ENCODE data around the gene GFPT1. TPM values are rescaled to one million over a fixed set of nuclear protein-coding genes. Genes with fewer than 3 reads are reported as not detected.

GFPT1 gene
- total RNA-seq, 1 donor from 2014 or later = 30.0 TPM

GRCh38 chr2:69298862-69299261 is 88.2 kb downstream of the GFPT1 start:
- Mint-ChIP-seq H3K27me3 (ENCODE audit: low read depth) (peaks cover 73% of the 10 kb centered on the region), H3K27ac (ENCODE audit: unreplicated experiment) (no peak overlapping the region), H3K4me1 (no peaks in the 10 kb centered on the region), H3K36me3 (ENCODE audit: low read depth) (no peaks in the 10 kb centered on the region), H3K9me3 (no peaks in the 10 kb centered on the region), H3K4me3 (no peak overlapping the region)
- TF ChIP-seq, protein P1, sequence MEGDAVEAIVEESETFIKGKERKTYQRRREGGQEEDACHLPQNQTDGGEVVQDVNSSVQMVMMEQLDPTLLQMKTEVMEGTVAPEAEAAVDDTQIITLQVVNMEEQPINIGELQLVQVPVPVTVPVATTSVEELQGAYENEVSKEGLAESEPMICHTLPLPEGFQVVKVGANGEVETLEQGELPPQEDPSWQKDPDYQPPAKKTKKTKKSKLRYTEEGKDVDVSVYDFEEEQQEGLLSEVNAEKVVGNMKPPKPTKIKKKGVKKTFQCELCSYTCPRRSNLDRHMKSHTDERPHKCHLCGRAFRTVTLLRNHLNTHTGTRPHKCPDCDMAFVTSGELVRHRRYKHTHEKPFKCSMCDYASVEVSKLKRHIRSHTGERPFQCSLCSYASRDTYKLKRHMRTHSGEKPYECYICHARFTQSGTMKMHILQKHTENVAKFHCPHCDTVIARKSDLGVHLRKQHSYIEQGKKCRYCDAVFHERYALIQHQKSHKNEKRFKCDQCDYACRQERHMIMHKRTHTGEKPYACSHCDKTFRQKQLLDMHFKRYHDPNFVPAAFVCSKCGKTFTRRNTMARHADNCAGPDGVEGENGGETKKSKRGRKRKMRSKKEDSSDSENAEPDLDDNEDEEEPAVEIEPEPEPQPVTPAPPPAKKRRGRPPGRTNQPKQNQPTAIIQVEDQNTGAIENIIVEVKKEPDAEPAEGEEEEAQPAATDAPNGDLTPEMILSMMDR (conservative IDR thresholded peaks at IDR 0.05) = no peak
- no peak for DNase-seq (ENCODE audit: low read depth, low spot score)

GRCh38 chr2:69298261-69298660 is 88.8 kb downstream of the GFPT1 start:
- no peak overlapping the region for H3K4me3 Mint-ChIP-seq
- TF ChIP-seq, protein P1 (conservative IDR thresholded peaks at IDR 0.05) = no peak
- H3K27me3 Mint-ChIP-seq (ENCODE audit: low read depth) = peaks cover 68% of the 10 kb centered on the region
- DNase-seq (ENCODE audit: low read depth, low spot score) = no peak
- no peaks in the 10 kb centered on the region for H3K36me3 Mint-ChIP-seq (ENCODE audit: low read depth)
- H3K9me3 Mint-ChIP-seq = no peaks in the 10 kb centered on the region
- H3K27ac Mint-ChIP-seq (ENCODE audit: unreplicated experiment) = no peak overlapping the region
- H3K4me1 Mint-ChIP-seq = no peaks in the 10 kb centered on the region

DNA sequence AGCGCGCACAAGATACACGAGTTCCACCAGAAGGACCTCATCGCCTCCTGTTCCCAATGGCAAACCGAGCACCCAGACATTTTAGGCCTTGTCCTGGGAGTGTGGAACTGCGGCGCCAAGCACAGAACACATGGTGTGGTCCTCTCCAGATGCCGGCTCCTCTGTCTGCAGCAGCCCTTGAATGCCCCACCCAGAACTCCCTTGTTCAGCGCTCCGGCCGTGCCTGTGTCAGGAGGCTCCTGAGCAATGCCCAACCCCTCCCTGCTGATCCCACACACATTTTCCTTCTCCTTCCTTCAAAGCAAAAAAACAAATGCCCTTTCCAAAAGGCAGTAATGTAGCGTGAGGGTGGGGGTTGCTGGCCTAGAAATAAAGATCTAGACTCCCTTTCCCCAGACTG is 89.8 kb downstream of the GFPT1 start:
- DNase-seq (ENCODE audit: low read depth, low spot score) = no peak
- no peak overlapping the region for H3K27ac Mint-ChIP-seq (ENCODE audit: unreplicated experiment)
- H3K36me3 Mint-ChIP-seq (ENCODE audit: low read depth) = no peaks in the 10 kb centered on the region
- H3K27me3 Mint-ChIP-seq (ENCODE audit: low read depth) = peaks cover 61% of the 10 kb centered on the region
- no peak overlapping the region for H3K4me3 Mint-ChIP-seq
- TF ChIP-seq, protein P1 (conservative IDR thresholded peaks at IDR 0.05) = no peak
- H3K4me1 Mint-ChIP-seq = no peaks in the 10 kb centered on the region
- H3K9me3 Mint-ChIP-seq = no peaks in the 10 kb centered on the region

DNA sequence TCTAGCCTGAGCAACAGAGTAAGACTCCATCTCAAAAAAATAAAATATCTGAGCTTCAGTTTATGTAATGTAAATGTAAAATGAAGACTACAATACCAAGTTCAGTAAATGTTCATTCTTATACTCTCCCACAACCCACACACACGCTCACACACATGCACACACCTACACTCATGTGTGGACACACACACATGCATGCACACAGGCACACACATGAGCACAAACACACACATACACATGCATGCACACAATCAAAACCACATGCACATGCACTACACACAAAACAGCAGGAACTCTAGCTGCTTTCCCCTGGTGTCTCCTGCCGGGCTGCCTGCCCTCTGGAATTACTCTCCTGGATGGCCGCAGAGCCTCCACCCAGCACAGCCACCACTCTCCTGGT is 90.6 kb downstream of the GFPT1 start:
- H3K9me3 Mint-ChIP-seq = no peaks in the 10 kb centered on the region

DNA sequence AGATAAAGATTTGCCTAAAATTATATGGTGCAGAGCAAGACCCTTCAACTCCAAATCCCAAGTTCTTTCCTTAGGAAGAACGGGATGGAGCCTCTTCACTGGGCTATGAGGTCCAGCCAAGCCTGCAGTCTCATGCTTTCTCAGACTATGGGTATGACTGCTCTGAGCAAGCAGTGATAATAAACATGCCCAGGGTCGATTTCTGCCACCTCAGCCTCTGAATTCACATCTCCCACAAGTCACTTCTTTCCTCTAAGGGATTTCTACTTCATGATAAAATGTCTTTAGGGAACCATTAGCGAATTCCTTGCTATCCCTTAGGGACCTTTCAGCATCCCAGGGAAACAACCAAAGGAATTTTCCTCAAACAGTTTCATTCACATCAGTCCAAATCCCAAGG is 94.8 kb downstream of the GFPT1 start:
- DNase-seq (ENCODE audit: low read depth, low spot score) = no peak
- Mint-ChIP-seq H3K4me3 (no peak overlapping the region), H3K27ac (ENCODE audit: unreplicated experiment) (no peak overlapping the region), H3K9me3 (no peaks in the 10 kb centered on the region), H3K27me3 (ENCODE audit: low read depth) (peaks cover 38% of the 10 kb centered on the region), H3K36me3 (ENCODE audit: low read depth) (no peaks in the 10 kb centered on the region), H3K4me1 (no peaks in the 10 kb centered on the region)
- TF ChIP-seq, protein P1 (conservative IDR thresholded peaks at IDR 0.05) = no peak

More for the DNA sequence above, 90.6 kb downstream of the GFPT1 start:
- Mint-ChIP-seq H3K27ac (ENCODE audit: unreplicated experiment) (no peak overlapping the region), H3K36me3 (ENCODE audit: low read depth) (no peaks in the 10 kb centered on the region), H3K4me3 (no peak overlapping the region), H3K27me3 (ENCODE audit: low read depth) (peaks cover 60% of the 10 kb centered on the region), H3K4me1 (no peaks in the 10 kb centered on the region)
- no peak for DNase-seq (ENCODE audit: low read depth, low spot score)
- TF ChIP-seq, protein P1 (conservative IDR thresholded peaks at IDR 0.05) = no peak

DNA sequence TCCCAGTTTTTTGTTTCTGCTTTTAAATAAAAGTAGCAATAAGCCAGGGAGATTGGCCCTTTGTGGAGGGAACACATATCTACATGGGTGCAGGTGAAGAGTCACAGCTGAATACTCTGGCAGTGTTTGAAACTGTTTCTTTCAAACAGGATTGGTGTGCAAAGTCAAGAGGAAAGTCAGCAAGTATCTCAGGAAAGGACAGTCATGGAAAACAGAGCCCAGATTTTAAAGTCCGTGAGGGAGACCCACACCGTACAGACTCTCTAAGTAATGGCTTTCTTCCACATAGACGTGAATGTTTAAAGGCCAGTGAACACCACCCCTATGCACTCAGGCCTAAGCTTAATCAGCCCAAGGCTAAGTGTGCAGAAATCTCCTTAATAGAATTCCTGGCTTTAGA is 95.3 kb downstream of the GFPT1 start:
- H3K27me3 Mint-ChIP-seq (ENCODE audit: low read depth) = peaks cover 36% of the 10 kb centered on the region
- no peaks in the 10 kb centered on the region for H3K9me3 Mint-ChIP-seq
- H3K36me3 Mint-ChIP-seq (ENCODE audit: low read depth) = no peaks in the 10 kb centered on the region

More for the DNA sequence above, 95.3 kb downstream of the GFPT1 start:
- Mint-ChIP-seq H3K27ac (ENCODE audit: unreplicated experiment) (no peak overlapping the region), H3K4me1 (no peaks in the 10 kb centered on the region), H3K4me3 (no peak overlapping the region)
- DNase-seq (ENCODE audit: low read depth, low spot score) = no peak
- TF ChIP-seq, protein P1 (conservative IDR thresholded peaks at IDR 0.05) = no peak

Data from neural crest cell (in vitro differentiated cells).